ENCODE results near the gene PLEKHG4. TPM values are rescaled to one million over a fixed set of nuclear protein-coding genes. Genes with fewer than 3 reads are reported as not detected.

The PLEKHG4 gene
- total RNA-seq, 1 experiment from 2014 or later, result 38.5 TPM

DNA sequence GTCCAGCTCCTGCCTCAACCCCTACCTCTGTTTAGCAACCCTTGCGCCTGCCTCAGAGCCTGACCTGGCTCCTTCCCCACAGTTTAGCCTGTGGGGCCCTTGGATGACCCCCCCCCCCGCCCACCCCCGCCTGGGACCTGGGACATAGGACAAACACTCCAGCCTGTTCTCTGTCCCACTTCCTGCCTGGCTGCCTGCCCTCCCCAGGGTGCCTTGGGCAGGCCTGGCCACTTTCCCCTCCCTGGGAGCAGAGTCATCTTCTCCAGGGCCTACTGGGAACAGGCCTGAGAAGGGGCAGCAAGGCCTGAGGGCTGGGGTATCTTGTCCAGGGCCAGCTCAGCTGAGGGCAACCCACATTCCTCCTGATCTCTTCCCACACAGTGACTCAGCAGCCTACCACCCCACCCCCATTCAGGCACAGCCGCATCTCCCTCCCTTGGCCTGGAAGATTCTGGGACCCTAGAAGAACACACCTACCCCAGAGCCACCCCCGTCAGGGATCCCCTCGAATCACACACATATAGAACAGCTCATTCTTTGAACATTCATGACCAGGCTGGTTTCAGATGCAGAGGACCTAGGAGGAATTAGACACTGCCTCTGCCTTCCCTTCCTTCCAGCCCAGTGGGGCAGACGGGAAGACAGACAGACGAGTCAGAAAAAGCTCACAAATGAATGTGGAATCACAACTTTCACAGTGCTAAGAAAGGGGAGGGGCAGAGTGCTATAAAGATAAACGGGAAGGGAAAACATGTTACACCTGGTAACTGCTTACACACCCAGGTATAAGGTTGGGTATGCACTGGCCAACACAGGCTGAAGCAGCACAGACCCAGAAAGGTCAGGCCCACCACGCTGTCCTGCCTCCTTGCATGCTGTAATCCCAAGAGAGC, 38.1 kb upstream of the PLEKHG4 start:
- no peaks in the 10 kb centered on the region for H3K9me2 ChIP-seq (ENCODE audit: insufficient read depth)
- peaks cover 71% of the 10 kb centered on the region for H3K79me2 ChIP-seq (ENCODE audit: insufficient read depth, low read length)
- ChIA-PET POLR2A (no interaction called here), RAD21 (ENCODE audit: low non-redundant PET in 1 of 2, low total read pairs in 2 of 2, uncharacterized antibody in 2 of 2, unreplicated experiment in 2 of 2) (no interaction called here), CTCF (no interaction called here)
- H3K9ac ChIP-seq (ENCODE audit: low read length), result peak overlapping the region; percentile 67
- intact Hi-C loops (cut with micrococcal nuclease), result no loop called here
- DNase-seq (ENCODE audit: low read depth, low spot score) (no peak), ATAC-seq (peak; percentile 28)
- TF ChIP-seq ZFX (IDR thresholded peaks at IDR 0.05) (0 out of 2 replicates have a peak, but pooled peaks have one; percentile 37), JUND (IDR thresholded peaks at IDR 0.05) (no peak), POLR2A (IDR thresholded peaks at IDR 0.05; ENCODE audit: borderline replicate concordance, extremely low read depth, insufficient read depth, insufficient read length) (no peak), FOSL1 (IDR thresholded peaks at IDR 0.05; ENCODE audit: low read depth) (no peak), SRF (IDR thresholded peaks at IDR 0.05; ENCODE audit: low read depth) (no peak), POLR2AphosphoS5 (IDR thresholded peaks at IDR 0.05; ENCODE audit: low read depth, low read length) (peak; percentile 51), TCF7L2 (IDR thresholded peaks at IDR 0.05; ENCODE audit: borderline replicate concordance, extremely low read depth, insufficient read depth, insufficient read length) (no peak), ZNF274 (IDR thresholded peaks at IDR 0.05; ENCODE audit: low read depth, low read length) (no peak), EGR1 (IDR thresholded peaks at IDR 0.05; ENCODE audit: low read depth) (no peak), ELF1 (IDR thresholded peaks at IDR 0.05; ENCODE audit: borderline replicate concordance, low read depth) (no peak), CEBPB (IDR thresholded peaks at IDR 0.05; ENCODE audit: low read depth) (no peak), EZH2phosphoT487 (IDR thresholded peaks at IDR 0.05; ENCODE audit: borderline replicate concordance) (no peak), SIN3A (IDR thresholded peaks at IDR 0.05; ENCODE audit: low read depth) (no peak)
- TF ChIP-seq, protein P1, sequence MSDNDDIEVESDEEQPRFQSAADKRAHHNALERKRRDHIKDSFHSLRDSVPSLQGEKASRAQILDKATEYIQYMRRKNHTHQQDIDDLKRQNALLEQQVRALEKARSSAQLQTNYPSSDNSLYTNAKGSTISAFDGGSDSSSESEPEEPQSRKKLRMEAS (IDR thresholded peaks at IDR 0.05), result no peak
- TF ChIP-seq, protein P2, sequence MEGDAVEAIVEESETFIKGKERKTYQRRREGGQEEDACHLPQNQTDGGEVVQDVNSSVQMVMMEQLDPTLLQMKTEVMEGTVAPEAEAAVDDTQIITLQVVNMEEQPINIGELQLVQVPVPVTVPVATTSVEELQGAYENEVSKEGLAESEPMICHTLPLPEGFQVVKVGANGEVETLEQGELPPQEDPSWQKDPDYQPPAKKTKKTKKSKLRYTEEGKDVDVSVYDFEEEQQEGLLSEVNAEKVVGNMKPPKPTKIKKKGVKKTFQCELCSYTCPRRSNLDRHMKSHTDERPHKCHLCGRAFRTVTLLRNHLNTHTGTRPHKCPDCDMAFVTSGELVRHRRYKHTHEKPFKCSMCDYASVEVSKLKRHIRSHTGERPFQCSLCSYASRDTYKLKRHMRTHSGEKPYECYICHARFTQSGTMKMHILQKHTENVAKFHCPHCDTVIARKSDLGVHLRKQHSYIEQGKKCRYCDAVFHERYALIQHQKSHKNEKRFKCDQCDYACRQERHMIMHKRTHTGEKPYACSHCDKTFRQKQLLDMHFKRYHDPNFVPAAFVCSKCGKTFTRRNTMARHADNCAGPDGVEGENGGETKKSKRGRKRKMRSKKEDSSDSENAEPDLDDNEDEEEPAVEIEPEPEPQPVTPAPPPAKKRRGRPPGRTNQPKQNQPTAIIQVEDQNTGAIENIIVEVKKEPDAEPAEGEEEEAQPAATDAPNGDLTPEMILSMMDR (IDR thresholded peaks at IDR 0.05 in 2 of 3, conservative IDR thresholded peaks at IDR 0.05 in 1 of 3; ENCODE audit: borderline replicate concordance in 1 of 3, insufficient read depth in 1 of 3, low read depth in 2 of 3, low read length in 2 of 3), result no peak
- TF ChIP-seq, protein P3, sequence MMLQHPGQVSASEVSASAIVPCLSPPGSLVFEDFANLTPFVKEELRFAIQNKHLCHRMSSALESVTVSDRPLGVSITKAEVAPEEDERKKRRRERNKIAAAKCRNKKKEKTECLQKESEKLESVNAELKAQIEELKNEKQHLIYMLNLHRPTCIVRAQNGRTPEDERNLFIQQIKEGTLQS (IDR thresholded peaks at IDR 0.05), result no peak
- TF ChIP-seq, protein P4, sequence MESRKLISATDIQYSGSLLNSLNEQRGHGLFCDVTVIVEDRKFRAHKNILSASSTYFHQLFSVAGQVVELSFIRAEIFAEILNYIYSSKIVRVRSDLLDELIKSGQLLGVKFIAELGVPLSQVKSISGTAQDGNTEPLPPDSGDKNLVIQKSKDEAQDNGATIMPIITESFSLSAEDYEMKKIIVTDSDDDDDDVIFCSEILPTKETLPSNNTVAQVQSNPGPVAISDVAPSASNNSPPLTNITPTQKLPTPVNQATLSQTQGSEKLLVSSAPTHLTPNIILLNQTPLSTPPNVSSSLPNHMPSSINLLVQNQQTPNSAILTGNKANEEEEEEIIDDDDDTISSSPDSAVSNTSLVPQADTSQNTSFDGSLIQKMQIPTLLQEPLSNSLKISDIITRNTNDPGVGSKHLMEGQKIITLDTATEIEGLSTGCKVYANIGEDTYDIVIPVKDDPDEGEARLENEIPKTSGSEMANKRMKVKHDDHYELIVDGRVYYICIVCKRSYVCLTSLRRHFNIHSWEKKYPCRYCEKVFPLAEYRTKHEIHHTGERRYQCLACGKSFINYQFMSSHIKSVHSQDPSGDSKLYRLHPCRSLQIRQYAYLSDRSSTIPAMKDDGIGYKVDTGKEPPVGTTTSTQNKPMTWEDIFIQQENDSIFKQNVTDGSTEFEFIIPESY (IDR thresholded peaks at IDR 0.05; ENCODE audit: extremely low read depth, insufficient replicate concordance, low read length), result peak; percentile 38
- TF ChIP-seq, protein P5, sequence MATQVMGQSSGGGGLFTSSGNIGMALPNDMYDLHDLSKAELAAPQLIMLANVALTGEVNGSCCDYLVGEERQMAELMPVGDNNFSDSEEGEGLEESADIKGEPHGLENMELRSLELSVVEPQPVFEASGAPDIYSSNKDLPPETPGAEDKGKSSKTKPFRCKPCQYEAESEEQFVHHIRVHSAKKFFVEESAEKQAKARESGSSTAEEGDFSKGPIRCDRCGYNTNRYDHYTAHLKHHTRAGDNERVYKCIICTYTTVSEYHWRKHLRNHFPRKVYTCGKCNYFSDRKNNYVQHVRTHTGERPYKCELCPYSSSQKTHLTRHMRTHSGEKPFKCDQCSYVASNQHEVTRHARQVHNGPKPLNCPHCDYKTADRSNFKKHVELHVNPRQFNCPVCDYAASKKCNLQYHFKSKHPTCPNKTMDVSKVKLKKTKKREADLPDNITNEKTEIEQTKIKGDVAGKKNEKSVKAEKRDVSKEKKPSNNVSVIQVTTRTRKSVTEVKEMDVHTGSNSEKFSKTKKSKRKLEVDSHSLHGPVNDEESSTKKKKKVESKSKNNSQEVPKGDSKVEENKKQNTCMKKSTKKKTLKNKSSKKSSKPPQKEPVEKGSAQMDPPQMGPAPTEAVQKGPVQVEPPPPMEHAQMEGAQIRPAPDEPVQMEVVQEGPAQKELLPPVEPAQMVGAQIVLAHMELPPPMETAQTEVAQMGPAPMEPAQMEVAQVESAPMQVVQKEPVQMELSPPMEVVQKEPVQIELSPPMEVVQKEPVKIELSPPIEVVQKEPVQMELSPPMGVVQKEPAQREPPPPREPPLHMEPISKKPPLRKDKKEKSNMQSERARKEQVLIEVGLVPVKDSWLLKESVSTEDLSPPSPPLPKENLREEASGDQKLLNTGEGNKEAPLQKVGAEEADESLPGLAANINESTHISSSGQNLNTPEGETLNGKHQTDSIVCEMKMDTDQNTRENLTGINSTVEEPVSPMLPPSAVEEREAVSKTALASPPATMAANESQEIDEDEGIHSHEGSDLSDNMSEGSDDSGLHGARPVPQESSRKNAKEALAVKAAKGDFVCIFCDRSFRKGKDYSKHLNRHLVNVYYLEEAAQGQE (IDR thresholded peaks at IDR 0.05; ENCODE audit: low read depth), result no peak
- no peaks in the 10 kb centered on the region for H3K9me3 ChIP-seq (ENCODE audit: control insufficient read depth in 1 of 2, insufficient read depth in 1 of 2, low read depth in 1 of 2, low read length in 2 of 2)
- H4K20me1 ChIP-seq (ENCODE audit: insufficient read depth), result no peaks in the 10 kb centered on the region
- peak overlapping the region; percentile 87 for H3K4me2 ChIP-seq (ENCODE audit: low read length)
- peak overlapping the region; percentile 82 for H3K27ac ChIP-seq (ENCODE audit: low read depth, low read length)
- peaks cover 49 to 72% of the 10 kb centered on the region in 2 experiments for H3K4me1 ChIP-seq (ENCODE audit: control insufficient read depth in 1 of 2, insufficient read depth in 2 of 2, low read length in 2 of 2)
- no TSS peak for BruUV-seq (replicated peaks)
- no peak overlapping the region for H2AFZ ChIP-seq (ENCODE audit: low read depth, low read length, poor library complexity, severe bottlenecking)
- H3K4me3 ChIP-seq (replicated peaks in 1 of 2; ENCODE audit: low read depth in 1 of 2, low read length in 2 of 2), result peak overlapping the region in 1 of 2 experiments; percentile 47; a peak in 3 of 4 replicates
- H3K27me3 ChIP-seq (ENCODE audit: insufficient read depth, low read length), result no peaks in the 10 kb centered on the region
- H3K36me3 ChIP-seq (ENCODE audit: control insufficient read depth in 1 of 2, insufficient read depth in 2 of 2, low read length in 2 of 2), result peaks cover 10 to 25% of the 10 kb centered on the region in 2 experiments

Measured in HCT116 (cell line).